Measurements from ENCODE around the gene KLF9. TPM values are rescaled to one million over a fixed set of nuclear protein-coding genes. Genes with fewer than 3 reads are reported as not detected.
"Not testable (repeated sequence)": the region's sequence is repeated elsewhere in the genome, so short reads cannot be mapped to it uniquely, and the experiment has no call there.

The KLF9 gene
- total RNA-seq, 4 donors from 2014 or later: 286 to 387 (median 351) TPM

DNA sequence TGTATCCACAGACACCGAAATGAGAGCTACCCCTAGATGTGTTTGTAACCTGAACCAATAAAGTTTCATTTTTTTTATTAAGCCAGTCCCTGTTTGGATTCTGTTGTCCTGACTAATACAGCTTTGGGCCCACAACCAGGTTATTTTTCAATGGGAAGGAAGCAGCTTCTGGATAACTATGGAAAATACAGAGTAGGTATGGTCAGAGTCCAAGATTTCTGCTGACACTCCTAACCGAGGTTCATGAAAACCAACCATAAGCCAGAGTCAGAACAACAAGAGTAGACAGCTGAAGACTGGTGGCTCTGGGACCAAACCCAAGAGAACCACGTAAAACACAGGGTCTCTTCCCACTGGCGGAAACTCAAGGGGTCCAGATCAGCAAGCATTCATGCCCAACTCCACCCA lies 10.8 kb downstream of the KLF9 start:
- H3K36me3 ChIP-seq: peaks cover 0 to 14% (median 0%) of the 10 kb centered on the region in 3 donors
- no peaks in the 10 kb centered on the region for H3K9me3 ChIP-seq
- no peaks in the 10 kb centered on the region for H3K27me3 ChIP-seq
- H3K4me1 ChIP-seq: peaks cover 0 to 100% (median 85%) of the 10 kb centered on the region in 4 donors
- DNase-seq (ENCODE audit: low spot score in 2 of 2): no peak
- 64 to 67% methylated on average over 4 of the region's 4 CpGs for WGBS, 2 donors
- H3K27ac ChIP-seq: peak overlapping the region; percentile 63 to 89 (median 78)
- peak overlapping the region in 1 of 4 donors; percentile 18 for H3K4me3 ChIP-seq
- TF ChIP-seq EP300 (IDR thresholded peaks at IDR 0.05) (no peak), POLR2A (IDR thresholded peaks at IDR 0.05) (no peak)
- TF ChIP-seq, protein P1, sequence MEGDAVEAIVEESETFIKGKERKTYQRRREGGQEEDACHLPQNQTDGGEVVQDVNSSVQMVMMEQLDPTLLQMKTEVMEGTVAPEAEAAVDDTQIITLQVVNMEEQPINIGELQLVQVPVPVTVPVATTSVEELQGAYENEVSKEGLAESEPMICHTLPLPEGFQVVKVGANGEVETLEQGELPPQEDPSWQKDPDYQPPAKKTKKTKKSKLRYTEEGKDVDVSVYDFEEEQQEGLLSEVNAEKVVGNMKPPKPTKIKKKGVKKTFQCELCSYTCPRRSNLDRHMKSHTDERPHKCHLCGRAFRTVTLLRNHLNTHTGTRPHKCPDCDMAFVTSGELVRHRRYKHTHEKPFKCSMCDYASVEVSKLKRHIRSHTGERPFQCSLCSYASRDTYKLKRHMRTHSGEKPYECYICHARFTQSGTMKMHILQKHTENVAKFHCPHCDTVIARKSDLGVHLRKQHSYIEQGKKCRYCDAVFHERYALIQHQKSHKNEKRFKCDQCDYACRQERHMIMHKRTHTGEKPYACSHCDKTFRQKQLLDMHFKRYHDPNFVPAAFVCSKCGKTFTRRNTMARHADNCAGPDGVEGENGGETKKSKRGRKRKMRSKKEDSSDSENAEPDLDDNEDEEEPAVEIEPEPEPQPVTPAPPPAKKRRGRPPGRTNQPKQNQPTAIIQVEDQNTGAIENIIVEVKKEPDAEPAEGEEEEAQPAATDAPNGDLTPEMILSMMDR (IDR thresholded peaks at IDR 0.05): no peak

DNA sequence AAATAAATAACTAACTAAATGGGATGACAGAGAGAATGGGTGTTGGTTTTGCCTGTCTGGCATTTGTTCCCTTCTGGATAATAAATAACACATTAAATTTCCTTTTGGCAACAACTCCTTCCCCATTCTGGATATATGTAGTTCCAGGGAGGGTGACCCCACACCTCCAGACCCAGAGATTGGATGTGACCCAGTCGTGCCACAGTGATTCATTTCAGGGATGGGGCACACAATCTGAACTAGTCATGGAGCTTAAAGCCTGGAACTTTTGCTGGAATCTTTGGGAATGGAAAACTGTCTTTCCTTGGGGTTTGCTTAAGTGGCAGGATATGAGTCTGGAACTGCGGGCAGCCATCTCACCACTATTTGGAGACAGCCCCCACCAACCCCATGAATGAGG lies 11.3 kb downstream of the KLF9 start:
- Histone ChIP-seq H3K27ac (peak overlapping the region; percentile 63 to 89 (median 78)), H3K36me3 (peaks cover 0 to 10% (median 0%) of the 10 kb centered on the region in 3 donors), H3K4me3 (peak overlapping the region in 1 of 4 donors; percentile 18), H3K9me3 (no peaks in the 10 kb centered on the region), H3K4me1 (peaks cover 0 to 100% (median 87%) of the 10 kb centered on the region in 4 donors), H3K27me3 (no peaks in the 10 kb centered on the region)
- no peak for DNase-seq (ENCODE audit: low spot score in 2 of 2)
- 60 to 62% methylated on average over 2 of the region's 2 CpGs for WGBS, 2 donors
- no peak for TF ChIP-seq POLR2A (IDR thresholded peaks at IDR 0.05)
- TF ChIP-seq, protein P1 (IDR thresholded peaks at IDR 0.05): no peak
- TF ChIP-seq EP300 (IDR thresholded peaks at IDR 0.05): no peak

DNA sequence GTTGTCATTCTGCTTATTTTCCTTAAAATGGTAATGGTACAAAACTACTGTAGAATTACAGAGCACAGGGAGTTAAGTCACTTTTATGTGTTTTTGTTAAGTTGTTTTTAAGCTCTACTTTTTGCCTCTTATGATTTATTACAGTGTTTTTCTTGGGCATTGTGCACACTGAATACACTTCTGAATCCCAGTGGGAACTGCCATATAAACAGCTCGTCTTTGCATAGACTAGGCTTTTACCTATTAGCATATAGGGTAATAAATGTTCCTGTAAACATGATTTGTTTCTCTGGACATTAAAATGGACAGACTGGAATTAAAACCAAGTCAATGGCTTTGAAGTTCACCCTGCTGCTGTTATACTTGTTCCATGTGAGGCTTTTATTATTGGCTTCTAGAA lies 12.2 kb downstream of the KLF9 start:
- Histone ChIP-seq H3K4me3 (no peak overlapping the region), H3K9me3 (no peaks in the 10 kb centered on the region), H3K36me3 (peaks cover 0 to under 1% (median 0%) of the 10 kb centered on the region in 3 donors), H3K27ac (peak overlapping the region in 2 of 4 donors; percentile 87 to 89), H3K27me3 (no peaks in the 10 kb centered on the region), H3K4me1 (peaks cover 0 to 100% (median 86%) of the 10 kb centered on the region in 4 donors)
- 26% methylated on average over 1 of the region's 1 CpG for WGBS, 2 donors
- DNase-seq (ENCODE audit: low spot score in 2 of 2): no peak
- TF ChIP-seq, protein P1 (IDR thresholded peaks at IDR 0.05): no peak
- TF ChIP-seq EP300 (IDR thresholded peaks at IDR 0.05) (no peak), POLR2A (IDR thresholded peaks at IDR 0.05) (no peak)

DNA sequence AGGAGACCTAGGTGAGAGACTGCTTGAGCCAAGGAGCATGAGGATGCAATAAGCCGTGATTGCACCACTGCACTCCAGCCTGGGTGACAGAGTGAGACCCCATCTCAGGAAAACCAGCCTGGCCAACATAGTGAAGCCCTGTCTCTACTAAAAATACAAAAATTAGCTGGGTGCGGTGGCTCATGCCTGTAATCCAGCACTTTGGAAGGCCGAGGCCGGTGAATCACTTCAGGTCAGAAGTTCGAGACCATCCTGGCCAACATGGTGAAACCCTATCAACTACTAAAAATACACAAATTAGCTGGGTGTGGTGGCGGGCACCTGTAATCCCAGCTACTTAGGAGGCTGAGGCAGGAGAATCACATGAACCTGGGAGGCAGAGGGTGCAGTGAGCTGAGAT lies 13.2 kb downstream of the KLF9 start:
- not testable (repeated sequence) for H3K27me3 ChIP-seq; H3K9me3 ChIP-seq; H3K36me3 ChIP-seq; DNase-seq (ENCODE audit: low spot score in 2 of 2); H3K4me3 ChIP-seq
- WGBS, 2 donors: 90 to 98% methylated on average over 6 of the region's 6 CpGs
- Histone ChIP-seq H3K27ac (peak overlapping the region in 2 of 4 donors; percentile 61 to 89), H3K4me1 (peaks cover 0 to 100% (median 88%) of the 10 kb centered on the region in 4 donors)

DNA sequence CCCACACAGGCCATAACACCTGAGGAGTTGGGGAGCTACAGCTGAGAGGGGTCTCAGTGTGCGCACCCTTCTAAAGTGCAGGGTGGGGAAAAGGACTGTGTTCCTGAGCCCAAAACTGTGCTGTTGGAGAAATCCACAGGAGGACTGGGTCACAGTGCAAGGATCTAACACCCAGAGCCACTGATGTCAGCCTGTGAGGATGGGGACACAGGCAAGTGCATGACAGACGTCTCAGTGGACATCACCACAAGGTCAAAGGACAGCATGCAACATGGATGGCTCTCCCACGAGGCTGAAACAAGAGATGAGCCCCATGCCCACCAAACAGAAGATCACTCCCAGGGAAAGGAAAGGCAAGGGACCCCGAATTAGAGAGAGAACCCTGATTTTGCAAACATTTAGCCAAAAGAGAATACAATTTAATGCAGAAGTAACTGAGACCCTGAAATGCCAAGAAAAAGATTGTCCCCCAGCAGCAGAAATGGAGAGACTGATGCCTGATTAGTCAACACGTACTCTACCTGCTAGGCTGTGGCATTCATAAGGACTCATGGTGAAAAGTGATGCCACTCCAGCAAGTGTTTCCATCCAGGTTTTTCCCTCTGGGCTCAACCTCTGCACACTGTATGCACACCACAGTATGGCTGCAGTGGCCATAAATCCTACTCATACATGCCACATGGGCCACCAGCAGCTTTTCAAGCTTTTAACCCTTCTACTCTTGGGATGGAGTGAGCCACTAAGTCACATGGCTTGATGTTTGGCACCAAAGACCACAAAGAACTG lies 14.2 kb downstream of the KLF9 start:
- WGBS, 2 donors: 74 to 90% methylated on average over 5 of the region's 5 CpGs
- no peak for DNase-seq (ENCODE audit: low spot score in 2 of 2)
- no peaks in the 10 kb centered on the region for H3K9me3 ChIP-seq
- TF ChIP-seq POLR2A (IDR thresholded peaks at IDR 0.05): no peak
- TF ChIP-seq EP300 (IDR thresholded peaks at IDR 0.05): peak in 1 of 2 donors; percentile 4
- peaks cover 0 to 100% (median 81%) of the 10 kb centered on the region in 4 donors for H3K4me1 ChIP-seq
- H3K27ac ChIP-seq: peak overlapping the region in 3 of 4 donors; percentile 13 to 89 (median 61)
- H3K4me3 ChIP-seq: no peak overlapping the region
- no peaks in the 10 kb centered on the region for H3K27me3 ChIP-seq
- no peaks in the 10 kb centered on the region for H3K36me3 ChIP-seq

DNA sequence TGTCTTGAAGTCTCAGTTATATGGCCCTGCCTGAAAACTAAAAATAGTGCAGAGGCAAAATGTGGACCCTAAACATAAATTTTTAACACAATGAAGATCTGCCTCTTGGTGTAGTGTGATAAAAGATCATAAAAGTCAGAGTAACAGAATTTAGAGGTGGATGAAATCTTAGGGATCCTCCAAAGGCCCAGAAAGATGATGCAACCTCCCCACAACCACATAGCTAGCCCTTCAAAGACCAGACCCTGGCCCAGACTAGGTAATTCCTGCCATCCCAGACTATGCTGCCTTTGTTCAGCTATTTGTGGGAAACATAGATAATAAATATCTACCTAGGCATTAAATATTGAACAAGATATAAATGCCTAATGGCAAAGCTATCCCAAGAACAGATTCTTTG lies 15.3 kb downstream of the KLF9 start:
- no peak for TF ChIP-seq POLR2A (IDR thresholded peaks at IDR 0.05)
- peak overlapping the region in 3 of 4 donors; percentile 61 to 89 (median 62) for H3K27ac ChIP-seq
- no peaks in the 10 kb centered on the region for H3K36me3 ChIP-seq
- no peaks in the 10 kb centered on the region for H3K27me3 ChIP-seq
- DNase-seq (ENCODE audit: low spot score in 2 of 2): no peak
- H3K9me3 ChIP-seq: no peaks in the 10 kb centered on the region
- H3K4me1 ChIP-seq: peaks cover 0 to 100% (median 72%) of the 10 kb centered on the region in 4 donors
- H3K4me3 ChIP-seq: no peak overlapping the region
